Fibroblast of lung (primary cell): ENCODE measurements around the gene GAREM2. TPM values are rescaled to one million over a fixed set of nuclear protein-coding genes. Genes with fewer than 3 reads are reported as not detected.

Source experiments
- DNase-seq, 2 donors: peaks; one replicate each; pipeline versions ENCODE4 v3.0.0 to v3.0.0-alpha.2; 2010; ENCODE audit warnings: low read depth in 2 of 2
- H2AFZ ChIP-seq: 2 replicates; pipeline ENCODE4 v1.5.1; 2012; ENCODE audit warnings: low read length, control low read depth, inconsistent platforms
- H3K27ac ChIP-seq: 2 replicates; pipeline ENCODE4 v1.5.1; 2011; ENCODE audit warnings: low read length, control low read depth; ENCODE audit not compliant: insufficient read depth
- H3K27me3 ChIP-seq: 2 replicates; pipeline ENCODE4 v1.5.1; 2011; ENCODE audit warnings: mild to moderate bottlenecking, low read length; ENCODE audit not compliant: control insufficient read depth, insufficient read depth
- H3K36me3 ChIP-seq: 2 replicates; pipeline ENCODE4 v1.5.1; 2011; ENCODE audit warnings: low read length; ENCODE audit not compliant: control insufficient read depth, insufficient read depth
- H3K4me1 ChIP-seq: 2 replicates; pipeline ENCODE4 v1.5.1; 2011; ENCODE audit warnings: low read length; ENCODE audit not compliant: control insufficient read depth, insufficient read depth; ENCODE audit errors: extremely low read depth
- H3K4me2 ChIP-seq: 2 replicates; pipeline ENCODE4 v1.5.1; 2011; ENCODE audit warnings: low read length, control low read depth; ENCODE audit not compliant: insufficient read depth; ENCODE audit errors: extremely low read depth
- H3K4me3 ChIP-seq, 4 experiments: fragments of 200-600 bp in 1 of 4; sonication (generic) in 1 of 4; replicated peaks in 1 of 4; 2 replicates each; pipeline ENCODE4 v1.5.1; 2011 to 2016; ENCODE audit warnings: low read length in 4 of 4, low read depth in 3 of 4, mild to moderate bottlenecking in 3 of 4, control low read depth in 2 of 4, inconsistent platforms in 1 of 4, mixed read lengths in 1 of 4; ENCODE audit not compliant: insufficient read depth in 1 of 4; ENCODE audit errors: control extremely low read depth in 1 of 4
- H3K79me2 ChIP-seq: 2 replicates; pipeline ENCODE4 v1.5.1; 2012; ENCODE audit warnings: mild to moderate bottlenecking, low read length, inconsistent platforms; ENCODE audit not compliant: control insufficient read depth, insufficient read depth
- H3K9ac ChIP-seq: 2 replicates; pipeline ENCODE4 v1.5.1; 2011; ENCODE audit warnings: mild to moderate bottlenecking, low read length, control low read depth; ENCODE audit not compliant: insufficient read depth
- H3K9me3 ChIP-seq: 2 replicates; pipeline ENCODE4 v1.5.1; 2012; ENCODE audit warnings: low read depth, low read length; ENCODE audit not compliant: control insufficient read depth, insufficient read depth
- H4K20me1 ChIP-seq: 2 replicates; pipeline ENCODE4 v1.5.1; 2011; ENCODE audit warnings: low read length; ENCODE audit not compliant: control insufficient read depth, insufficient read depth; ENCODE audit errors: extremely low read depth
- EZH2 ChIP-seq: IDR thresholded peaks from 2 replicates; pipeline ENCODE4 v1.5.1; 2012; ENCODE audit warnings: low read length, control low read depth, mild to moderate bottlenecking; ENCODE audit errors: missing control alignments
- polyA plus RNA-seq, 2 donors: library from polyadenylated mRNA; depleted of rRNA in 1 of 2; stranded (reverse) in 1 of 2; unstranded in 1 of 2; fragments of >200 nt; gene quantifications; 2 replicates each; pipeline ENCODE4 v1.2.1, GENCODE V29; 2011 to 2012; ENCODE audit warnings: missing spikeins in 1 of 2
- total RNA-seq: library from RNA; depleted of rRNA; stranded (reverse); fragments of >200 nt; gene quantifications from 2 replicates; pipeline ENCODE4 v1.2.1, GENCODE V29; 2014
- TF ChIP-seq, protein P1 (sequence below), 2 donors: IDR thresholded peaks in 1 of 2; conservative IDR thresholded peaks in 1 of 2; 1 replicate in 1 of 2; 2 replicates in 1 of 2; pipeline ENCODE4 v1.5.1; 2011 to 2012; ENCODE audit warnings: low read length in 2 of 2, control low read depth in 1 of 2, inconsistent platforms in 1 of 2, low read depth in 1 of 2, mild to moderate bottlenecking in 1 of 2

GAREM2 gene
- total and polyA plus RNA-seq, 2 donors (not counting 1 experiment from before 2014, with no cell fraction given), result 0.66 to 1.6 TPM

DNA sequence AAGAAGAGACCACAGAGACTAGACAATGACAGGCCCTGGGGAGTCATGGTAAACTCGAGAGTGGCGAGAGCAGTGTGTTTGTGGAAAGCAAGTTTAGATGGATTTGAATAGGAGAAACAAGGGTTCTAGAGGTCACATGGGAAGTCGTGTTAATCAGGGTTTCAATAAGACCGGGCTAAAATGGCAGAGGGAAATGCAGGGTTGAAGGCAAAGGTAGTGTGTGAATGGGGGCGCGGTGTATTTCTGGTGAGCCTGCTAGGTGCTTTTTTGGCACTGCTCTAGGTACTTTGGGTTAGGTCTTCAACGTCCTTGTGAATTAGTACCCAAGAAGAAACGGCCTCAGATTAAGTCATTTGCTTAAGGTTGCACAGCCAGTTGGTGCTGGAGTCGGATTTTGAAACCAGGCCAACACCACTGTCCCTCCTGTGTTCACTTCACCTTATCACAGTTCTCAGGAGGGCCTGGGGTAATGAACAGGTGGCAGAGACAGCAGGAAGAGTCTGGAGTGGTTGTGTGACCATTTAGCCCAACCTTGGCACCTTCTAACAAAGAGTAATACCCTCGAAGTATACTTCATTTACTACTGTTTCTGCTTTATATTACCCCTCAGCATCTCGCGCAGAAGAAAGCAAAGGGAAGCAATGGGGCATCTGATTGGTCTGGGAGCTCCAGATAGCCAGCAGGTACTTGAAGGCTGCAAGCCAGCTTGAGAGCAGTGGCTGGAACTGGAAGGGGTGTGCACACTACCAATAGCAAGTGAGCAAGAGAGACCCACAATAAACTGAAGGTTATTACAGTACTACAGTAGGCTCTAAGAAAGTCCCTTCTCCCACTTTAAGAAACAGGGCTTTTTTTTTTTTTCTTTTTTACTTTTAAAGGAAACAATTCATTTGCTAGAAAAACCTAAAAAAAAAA, 33.4 kb upstream of the GAREM2 start:
- H3K27me3 ChIP-seq, result no peaks in the 10 kb centered on the region
- no peak overlapping the region for H3K4me3 ChIP-seq
- H3K9ac ChIP-seq, result no peak overlapping the region
- no peaks in the 10 kb centered on the region for H4K20me1 ChIP-seq
- no peaks in the 10 kb centered on the region for H3K9me3 ChIP-seq
- no peak overlapping the region for H3K4me2 ChIP-seq
- no peak overlapping the region for H2AFZ ChIP-seq
- TF ChIP-seq, protein P1, sequence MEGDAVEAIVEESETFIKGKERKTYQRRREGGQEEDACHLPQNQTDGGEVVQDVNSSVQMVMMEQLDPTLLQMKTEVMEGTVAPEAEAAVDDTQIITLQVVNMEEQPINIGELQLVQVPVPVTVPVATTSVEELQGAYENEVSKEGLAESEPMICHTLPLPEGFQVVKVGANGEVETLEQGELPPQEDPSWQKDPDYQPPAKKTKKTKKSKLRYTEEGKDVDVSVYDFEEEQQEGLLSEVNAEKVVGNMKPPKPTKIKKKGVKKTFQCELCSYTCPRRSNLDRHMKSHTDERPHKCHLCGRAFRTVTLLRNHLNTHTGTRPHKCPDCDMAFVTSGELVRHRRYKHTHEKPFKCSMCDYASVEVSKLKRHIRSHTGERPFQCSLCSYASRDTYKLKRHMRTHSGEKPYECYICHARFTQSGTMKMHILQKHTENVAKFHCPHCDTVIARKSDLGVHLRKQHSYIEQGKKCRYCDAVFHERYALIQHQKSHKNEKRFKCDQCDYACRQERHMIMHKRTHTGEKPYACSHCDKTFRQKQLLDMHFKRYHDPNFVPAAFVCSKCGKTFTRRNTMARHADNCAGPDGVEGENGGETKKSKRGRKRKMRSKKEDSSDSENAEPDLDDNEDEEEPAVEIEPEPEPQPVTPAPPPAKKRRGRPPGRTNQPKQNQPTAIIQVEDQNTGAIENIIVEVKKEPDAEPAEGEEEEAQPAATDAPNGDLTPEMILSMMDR (conservative IDR thresholded peaks at IDR 0.05 in 1 of 2, IDR thresholded peaks at IDR 0.05 in 1 of 2; ENCODE audit: low read depth in 1 of 2, low read length in 2 of 2), result no peak
- TF ChIP-seq EZH2, result no peak
- H3K4me1 ChIP-seq, result no peaks in the 10 kb centered on the region
- H3K27ac ChIP-seq, result no peak overlapping the region
- H3K36me3 ChIP-seq, result no peaks in the 10 kb centered on the region
- DNase-seq, result no peak
- H3K79me2 ChIP-seq, result no peaks in the 10 kb centered on the region

DNA sequence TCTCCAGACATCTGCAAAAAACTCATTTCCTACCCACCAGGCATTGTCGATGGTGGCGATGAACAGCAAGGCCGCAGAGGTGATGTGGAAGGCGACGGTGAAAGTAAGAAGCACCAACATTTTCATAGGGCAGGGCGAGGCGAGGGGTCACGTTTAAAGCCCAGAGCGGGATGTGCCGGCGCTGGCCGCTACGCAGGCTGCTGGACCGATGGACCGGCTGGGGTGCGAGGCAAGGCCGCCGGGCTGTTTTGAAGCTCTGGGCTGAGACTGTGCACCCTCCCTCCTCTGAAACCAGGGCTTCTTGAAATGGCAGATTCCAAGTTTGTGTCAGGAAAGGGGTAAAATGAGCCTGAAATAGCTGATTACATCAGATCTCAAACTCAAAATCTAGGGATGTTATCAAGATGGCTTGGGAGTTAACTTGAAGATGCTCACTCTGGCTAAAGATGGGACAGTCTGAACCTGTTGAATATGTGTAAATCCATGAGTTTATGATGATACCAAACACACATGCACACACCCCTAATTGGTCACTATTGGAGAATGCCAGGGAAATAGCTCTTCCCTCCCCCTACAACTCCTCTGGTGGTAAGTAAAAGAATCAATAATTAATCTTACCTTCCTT, 31.6 kb upstream of the GAREM2 start:
- no peak overlapping the region for H3K4me3 ChIP-seq
- H3K4me1 ChIP-seq, result no peaks in the 10 kb centered on the region
- H4K20me1 ChIP-seq, result no peaks in the 10 kb centered on the region
- no peak overlapping the region for H2AFZ ChIP-seq
- TF ChIP-seq EZH2, result no peak
- TF ChIP-seq, protein P1 (conservative IDR thresholded peaks at IDR 0.05 in 1 of 2, IDR thresholded peaks at IDR 0.05 in 1 of 2; ENCODE audit: low read depth in 1 of 2, low read length in 2 of 2), result no peak
- no peak overlapping the region for H3K4me2 ChIP-seq
- H3K27me3 ChIP-seq, result no peaks in the 10 kb centered on the region
- H3K36me3 ChIP-seq, result no peaks in the 10 kb centered on the region
- no peak overlapping the region for H3K27ac ChIP-seq
- no peaks in the 10 kb centered on the region for H3K9me3 ChIP-seq
- DNase-seq, result no peak
- no peaks in the 10 kb centered on the region for H3K79me2 ChIP-seq
- H3K9ac ChIP-seq, result no peak overlapping the region

DNA sequence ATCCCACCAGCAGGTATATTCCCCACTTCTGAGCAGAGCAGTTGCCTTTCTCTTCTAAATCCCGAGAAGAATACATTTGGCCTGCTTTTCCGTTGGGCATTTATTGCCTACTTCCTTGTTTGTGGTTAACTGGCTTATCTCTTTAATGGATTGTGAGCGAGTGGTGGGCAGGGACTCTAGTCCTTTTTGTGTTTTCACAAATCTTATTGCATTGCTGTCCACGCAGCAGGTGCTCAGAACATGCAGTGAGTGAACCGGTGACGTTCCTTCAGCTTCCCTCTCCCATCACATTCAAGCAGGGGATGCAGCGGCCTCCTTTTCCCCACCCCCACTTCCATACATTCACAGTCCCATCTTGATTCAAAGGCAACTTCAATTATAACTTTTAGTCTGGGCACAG, 28.9 kb upstream of the GAREM2 start:
- no peak for DNase-seq
- no peak for TF ChIP-seq EZH2
- TF ChIP-seq, protein P1 (conservative IDR thresholded peaks at IDR 0.05 in 1 of 2, IDR thresholded peaks at IDR 0.05 in 1 of 2; ENCODE audit: low read depth in 1 of 2, low read length in 2 of 2), result no peak
- no peak overlapping the region for H3K4me3 ChIP-seq
- no peak overlapping the region for H2AFZ ChIP-seq
- H3K27ac ChIP-seq, result no peak overlapping the region
- H3K79me2 ChIP-seq, result no peaks in the 10 kb centered on the region
- H3K36me3 ChIP-seq, result no peaks in the 10 kb centered on the region
- no peaks in the 10 kb centered on the region for H3K4me1 ChIP-seq
- no peaks in the 10 kb centered on the region for H3K9me3 ChIP-seq
- H3K9ac ChIP-seq, result no peak overlapping the region
- H3K27me3 ChIP-seq, result no peaks in the 10 kb centered on the region
- no peaks in the 10 kb centered on the region for H4K20me1 ChIP-seq
- no peak overlapping the region for H3K4me2 ChIP-seq
